HepG2 (cell line): ENCODE data around the gene FAM72C.
"Not testable (repeated sequence)": the region's sequence is repeated elsewhere in the genome, so short reads cannot be mapped to it uniquely, and the experiment has no call there.

Experiments used
- FOXK1 ChIP-seq: sonication (generic); formaldehyde crosslinking; IDR thresholded peaks from 2 replicates; pipeline ENCODE4 v1.4.0; 2020; ENCODE audit warnings: low read depth, missing genetic modification reagents, borderline replicate concordance
- HDAC2 ChIP-seq: sonication (generic); formaldehyde crosslinking; IDR thresholded peaks from 2 replicates; pipeline ENCODE4 v1.4.0; 2020; ENCODE audit warnings: missing genetic modification reagents
- HNRNPH1 ChIP-seq: fragments of 200-400 bp; formaldehyde crosslinking; optimal IDR thresholded peaks from 2 replicates; pipeline ENCODE3; 2017; ENCODE audit warnings: mild to moderate bottlenecking, low read depth, low read length
- HNRNPUL1 ChIP-seq: fragments of 200-400 bp; formaldehyde crosslinking; IDR thresholded peaks from 2 replicates; pipeline ENCODE4 v1.6.1; 2017; ENCODE audit warnings: low read depth, mild to moderate bottlenecking, low read length, moderate library complexity
- NPAS2 ChIP-seq: sonication (generic); formaldehyde crosslinking; IDR thresholded peaks from 2 replicates; pipeline ENCODE4 v1.8.0; 2022; ENCODE audit warnings: mild to moderate bottlenecking, missing genetic modification reagents, borderline replicate concordance
- POLR2AphosphoS5 ChIP-seq: IDR thresholded peaks from 2 replicates; pipeline ENCODE4 v1.6.1; 2012; ENCODE audit warnings: low read depth, low read length
- STAT6 ChIP-seq: sonication (generic); formaldehyde crosslinking; IDR thresholded peaks from 2 replicates; pipeline ENCODE4 v1.4.0; 2020; ENCODE audit warnings: missing genetic modification reagents, mild to moderate bottlenecking, borderline replicate concordance
- ZNF382 ChIP-seq: sonication (generic); formaldehyde crosslinking; IDR thresholded peaks from 2 replicates; pipeline ENCODE4 v1.5.0; 2020; ENCODE audit warnings: missing genetic modification reagents, mild to moderate bottlenecking, borderline replicate concordance
- TF ChIP-seq, protein P1 (sequence below): sonication (generic); formaldehyde crosslinking; IDR thresholded peaks from 2 replicates; pipeline ENCODE4 v1.8.0; 2022; ENCODE audit warnings: missing genetic modification reagents, mild to moderate bottlenecking, borderline replicate concordance
- TF ChIP-seq, protein P2 (sequence below): sonication (generic); formaldehyde crosslinking; IDR thresholded peaks from 2 replicates; pipeline ENCODE4 v1.5.0; 2020; ENCODE audit warnings: mild to moderate bottlenecking, missing genetic modification reagents, moderate library complexity
- TF ChIP-seq, protein P3 (sequence below): sonication (generic); formaldehyde crosslinking; IDR thresholded peaks from 2 replicates; pipeline ENCODE4 v1.8.1; 2022; ENCODE audit warnings: low read depth, mild to moderate bottlenecking, missing genetic modification reagents

DNA sequence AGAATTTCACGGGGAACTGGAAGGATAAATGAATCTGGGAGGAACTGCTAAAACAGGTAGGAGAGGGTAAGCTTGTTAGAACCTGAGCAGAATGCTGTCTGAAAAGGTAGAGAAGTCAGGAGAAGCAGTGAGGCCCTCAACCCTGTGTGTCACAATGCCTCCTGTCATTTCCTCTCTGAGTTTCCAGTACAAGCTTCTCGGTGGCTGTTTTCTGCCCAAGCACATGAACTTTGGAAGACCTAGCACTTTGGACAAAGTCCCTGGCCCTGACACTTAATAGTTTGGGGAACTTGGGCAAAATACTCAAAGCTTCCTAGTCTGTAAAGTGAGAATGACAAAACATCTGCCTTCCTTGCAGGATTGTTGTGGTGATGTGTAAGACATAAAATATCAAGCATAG lies 52.7 kb downstream of the FAM72C start:
- TF ChIP-seq STAT6 (CRISPR knock-in tag); HNRNPH1; HDAC2 (CRISPR knock-in tag); HNRNPUL1; NPAS2; ZNF382 (CRISPR knock-in tag); POLR2AphosphoS5; FOXK1: not testable (repeated sequence)
- TF ChIP-seq, protein P1, sequence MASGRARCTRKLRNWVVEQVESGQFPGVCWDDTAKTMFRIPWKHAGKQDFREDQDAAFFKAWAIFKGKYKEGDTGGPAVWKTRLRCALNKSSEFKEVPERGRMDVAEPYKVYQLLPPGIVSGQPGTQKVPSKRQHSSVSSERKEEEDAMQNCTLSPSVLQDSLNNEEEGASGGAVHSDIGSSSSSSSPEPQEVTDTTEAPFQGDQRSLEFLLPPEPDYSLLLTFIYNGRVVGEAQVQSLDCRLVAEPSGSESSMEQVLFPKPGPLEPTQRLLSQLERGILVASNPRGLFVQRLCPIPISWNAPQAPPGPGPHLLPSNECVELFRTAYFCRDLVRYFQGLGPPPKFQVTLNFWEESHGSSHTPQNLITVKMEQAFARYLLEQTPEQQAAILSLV: not testable (repeated sequence)
- TF ChIP-seq, protein P2, sequence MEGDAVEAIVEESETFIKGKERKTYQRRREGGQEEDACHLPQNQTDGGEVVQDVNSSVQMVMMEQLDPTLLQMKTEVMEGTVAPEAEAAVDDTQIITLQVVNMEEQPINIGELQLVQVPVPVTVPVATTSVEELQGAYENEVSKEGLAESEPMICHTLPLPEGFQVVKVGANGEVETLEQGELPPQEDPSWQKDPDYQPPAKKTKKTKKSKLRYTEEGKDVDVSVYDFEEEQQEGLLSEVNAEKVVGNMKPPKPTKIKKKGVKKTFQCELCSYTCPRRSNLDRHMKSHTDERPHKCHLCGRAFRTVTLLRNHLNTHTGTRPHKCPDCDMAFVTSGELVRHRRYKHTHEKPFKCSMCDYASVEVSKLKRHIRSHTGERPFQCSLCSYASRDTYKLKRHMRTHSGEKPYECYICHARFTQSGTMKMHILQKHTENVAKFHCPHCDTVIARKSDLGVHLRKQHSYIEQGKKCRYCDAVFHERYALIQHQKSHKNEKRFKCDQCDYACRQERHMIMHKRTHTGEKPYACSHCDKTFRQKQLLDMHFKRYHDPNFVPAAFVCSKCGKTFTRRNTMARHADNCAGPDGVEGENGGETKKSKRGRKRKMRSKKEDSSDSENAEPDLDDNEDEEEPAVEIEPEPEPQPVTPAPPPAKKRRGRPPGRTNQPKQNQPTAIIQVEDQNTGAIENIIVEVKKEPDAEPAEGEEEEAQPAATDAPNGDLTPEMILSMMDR (CRISPR knock-in tag): not testable (repeated sequence)
- TF ChIP-seq, protein P3, sequence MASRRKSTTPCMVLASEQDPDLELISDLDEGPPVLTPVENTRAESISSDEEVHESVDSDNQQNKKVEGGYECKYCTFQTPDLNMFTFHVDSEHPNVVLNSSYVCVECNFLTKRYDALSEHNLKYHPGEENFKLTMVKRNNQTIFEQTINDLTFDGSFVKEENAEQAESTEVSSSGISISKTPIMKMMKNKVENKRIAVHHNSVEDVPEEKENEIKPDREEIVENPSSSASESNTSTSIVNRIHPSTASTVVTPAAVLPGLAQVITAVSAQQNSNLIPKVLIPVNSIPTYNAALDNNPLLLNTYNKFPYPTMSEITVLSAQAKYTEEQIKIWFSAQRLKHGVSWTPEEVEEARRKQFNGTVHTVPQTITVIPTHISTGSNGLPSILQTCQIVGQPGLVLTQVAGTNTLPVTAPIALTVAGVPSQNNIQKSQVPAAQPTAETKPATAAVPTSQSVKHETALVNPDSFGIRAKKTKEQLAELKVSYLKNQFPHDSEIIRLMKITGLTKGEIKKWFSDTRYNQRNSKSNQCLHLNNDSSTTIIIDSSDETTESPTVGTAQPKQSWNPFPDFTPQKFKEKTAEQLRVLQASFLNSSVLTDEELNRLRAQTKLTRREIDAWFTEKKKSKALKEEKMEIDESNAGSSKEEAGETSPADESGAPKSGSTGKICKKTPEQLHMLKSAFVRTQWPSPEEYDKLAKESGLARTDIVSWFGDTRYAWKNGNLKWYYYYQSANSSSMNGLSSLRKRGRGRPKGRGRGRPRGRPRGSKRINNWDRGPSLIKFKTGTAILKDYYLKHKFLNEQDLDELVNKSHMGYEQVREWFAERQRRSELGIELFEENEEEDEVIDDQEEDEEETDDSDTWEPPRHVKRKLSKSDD (CRISPR knock-in tag): not testable (repeated sequence)
